ENCODE results near the gene NIPBL.
"Not testable (repeated sequence)": the region's sequence is repeated elsewhere in the genome, so short reads cannot be mapped to it uniquely, and the experiment has no call there.

The NIPBL gene, protein sequence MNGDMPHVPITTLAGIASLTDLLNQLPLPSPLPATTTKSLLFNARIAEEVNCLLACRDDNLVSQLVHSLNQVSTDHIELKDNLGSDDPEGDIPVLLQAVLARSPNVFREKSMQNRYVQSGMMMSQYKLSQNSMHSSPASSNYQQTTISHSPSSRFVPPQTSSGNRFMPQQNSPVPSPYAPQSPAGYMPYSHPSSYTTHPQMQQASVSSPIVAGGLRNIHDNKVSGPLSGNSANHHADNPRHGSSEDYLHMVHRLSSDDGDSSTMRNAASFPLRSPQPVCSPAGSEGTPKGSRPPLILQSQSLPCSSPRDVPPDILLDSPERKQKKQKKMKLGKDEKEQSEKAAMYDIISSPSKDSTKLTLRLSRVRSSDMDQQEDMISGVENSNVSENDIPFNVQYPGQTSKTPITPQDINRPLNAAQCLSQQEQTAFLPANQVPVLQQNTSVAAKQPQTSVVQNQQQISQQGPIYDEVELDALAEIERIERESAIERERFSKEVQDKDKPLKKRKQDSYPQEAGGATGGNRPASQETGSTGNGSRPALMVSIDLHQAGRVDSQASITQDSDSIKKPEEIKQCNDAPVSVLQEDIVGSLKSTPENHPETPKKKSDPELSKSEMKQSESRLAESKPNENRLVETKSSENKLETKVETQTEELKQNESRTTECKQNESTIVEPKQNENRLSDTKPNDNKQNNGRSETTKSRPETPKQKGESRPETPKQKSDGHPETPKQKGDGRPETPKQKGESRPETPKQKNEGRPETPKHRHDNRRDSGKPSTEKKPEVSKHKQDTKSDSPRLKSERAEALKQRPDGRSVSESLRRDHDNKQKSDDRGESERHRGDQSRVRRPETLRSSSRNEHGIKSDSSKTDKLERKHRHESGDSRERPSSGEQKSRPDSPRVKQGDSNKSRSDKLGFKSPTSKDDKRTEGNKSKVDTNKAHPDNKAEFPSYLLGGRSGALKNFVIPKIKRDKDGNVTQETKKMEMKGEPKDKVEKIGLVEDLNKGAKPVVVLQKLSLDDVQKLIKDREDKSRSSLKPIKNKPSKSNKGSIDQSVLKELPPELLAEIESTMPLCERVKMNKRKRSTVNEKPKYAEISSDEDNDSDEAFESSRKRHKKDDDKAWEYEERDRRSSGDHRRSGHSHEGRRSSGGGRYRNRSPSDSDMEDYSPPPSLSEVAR (N-terminal part only)

DNA sequence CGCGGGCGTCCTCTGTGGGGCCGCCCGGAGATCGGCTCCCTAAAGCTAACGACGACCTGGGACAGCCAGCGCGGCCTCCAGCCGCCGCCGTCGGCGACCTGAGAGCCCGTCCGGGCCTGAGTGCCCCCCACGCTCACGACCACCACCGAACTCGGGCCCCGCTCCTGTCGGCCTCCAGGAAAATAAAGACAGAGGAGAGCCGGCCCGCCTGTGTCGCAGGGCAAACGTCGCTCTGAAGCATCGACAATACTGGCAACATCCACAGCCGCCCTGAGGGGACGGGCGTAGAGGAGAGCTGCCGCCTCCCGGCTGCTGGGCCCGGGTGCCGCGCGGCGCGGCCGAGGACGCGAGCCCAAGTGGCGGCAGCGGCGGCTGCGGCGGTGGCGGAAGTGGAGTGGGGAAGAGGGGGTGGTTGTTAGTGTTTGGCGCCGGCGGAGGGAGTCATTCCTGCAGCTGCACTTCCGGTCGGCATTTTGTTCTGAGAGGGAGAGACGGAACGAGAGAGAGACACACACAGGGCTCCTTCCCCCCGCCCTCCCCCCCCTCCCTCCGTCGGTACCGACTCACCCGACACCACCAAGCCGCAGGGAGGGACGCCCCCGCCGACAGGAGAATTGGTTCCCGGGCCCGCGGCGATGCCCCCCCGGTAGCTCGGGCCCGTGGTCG, at the start of gene NIPBL:
Gene NIPBL (plus strand): TSS at position 471 of the 666 bp plus-strand sequence. CDS start 76,928 bp downstream, outside the sequence.
- peak; percentile 44 to 94 (median 87) for DNase-seq

DNA sequence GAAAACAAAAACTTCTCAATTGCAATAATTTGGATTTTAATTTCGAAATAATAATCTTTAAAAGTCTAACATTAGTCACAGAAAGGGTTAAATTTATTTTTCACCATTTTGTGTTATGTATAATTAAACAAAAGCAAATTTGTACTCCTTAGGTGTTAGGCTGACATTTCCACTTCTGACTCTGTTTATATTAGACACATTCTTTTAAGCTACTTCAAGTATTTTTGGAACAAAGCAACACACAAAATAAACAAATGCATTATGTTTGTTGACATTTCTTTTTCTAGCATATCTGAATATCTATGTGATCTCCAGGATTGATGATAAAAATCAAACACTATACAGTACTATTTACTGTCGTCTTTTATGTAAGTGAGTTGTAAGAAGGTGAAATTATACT, 44.3 kb upstream of the NIPBL start:
- DNase-seq: no peak

DNA sequence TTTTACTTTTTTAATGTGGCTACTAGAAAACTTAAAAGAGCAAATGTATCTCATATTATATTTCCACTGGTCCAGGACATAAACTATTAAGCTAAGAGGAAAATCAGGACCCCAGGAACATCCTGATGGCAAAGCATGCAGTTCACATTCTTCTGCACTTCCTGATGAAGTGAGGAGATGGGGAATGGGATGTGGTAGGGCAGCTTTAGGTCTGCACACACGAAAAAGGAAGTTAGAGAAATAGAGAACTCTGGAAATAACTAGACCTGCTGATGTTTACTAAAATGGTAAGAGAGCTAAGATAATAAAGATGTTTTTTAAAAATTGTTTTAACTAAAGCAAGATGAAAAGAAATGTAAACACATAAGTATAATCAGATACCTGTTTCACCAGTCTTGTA, 39.7 kb upstream of the NIPBL start:
- no peak for DNase-seq

DNA sequence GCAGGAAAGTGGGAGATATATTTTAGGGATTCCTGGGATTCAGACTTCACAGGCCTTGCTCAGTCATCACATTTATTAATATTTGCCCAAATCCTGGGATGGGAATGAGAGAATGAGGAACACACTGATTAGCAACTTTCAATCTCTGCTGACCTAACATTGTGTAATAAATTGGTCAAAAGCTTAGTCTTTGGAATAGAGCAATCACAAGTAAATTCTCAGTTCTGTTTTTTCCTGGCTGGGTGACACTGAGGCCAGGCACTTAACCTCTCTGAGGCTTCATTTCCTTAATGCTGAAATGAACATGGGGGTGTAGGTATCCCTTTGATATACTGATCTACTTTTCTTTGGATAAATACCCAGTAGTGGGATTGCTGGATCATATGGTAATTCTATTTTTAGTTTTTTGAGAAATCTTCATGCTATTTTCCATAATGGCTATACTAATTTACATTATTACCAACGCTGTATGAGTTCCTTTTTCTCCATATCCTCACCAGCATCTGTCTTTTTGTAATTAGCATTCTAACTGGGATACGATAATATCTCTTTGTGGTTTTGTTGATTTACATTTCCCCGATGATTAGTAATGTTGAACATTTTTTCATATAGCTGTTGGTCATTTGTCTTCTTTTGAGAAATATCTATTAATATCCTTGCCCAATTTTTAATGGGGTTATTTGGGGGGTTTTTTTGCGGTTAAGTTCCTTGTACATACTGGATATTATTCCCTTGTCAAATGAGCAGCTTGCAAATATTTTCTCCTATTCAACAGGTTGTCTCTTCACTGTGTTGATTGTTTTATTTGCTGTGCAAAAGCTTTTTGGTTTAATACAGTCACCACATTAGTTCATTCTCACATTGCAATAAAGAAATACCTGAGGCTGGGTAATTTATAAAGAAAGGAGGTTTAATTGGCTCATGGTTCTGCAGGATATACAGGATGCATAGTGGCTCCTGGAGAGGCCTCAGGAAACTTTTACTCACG, 36.8 kb upstream of the NIPBL start:
- no peak for DNase-seq

DNA sequence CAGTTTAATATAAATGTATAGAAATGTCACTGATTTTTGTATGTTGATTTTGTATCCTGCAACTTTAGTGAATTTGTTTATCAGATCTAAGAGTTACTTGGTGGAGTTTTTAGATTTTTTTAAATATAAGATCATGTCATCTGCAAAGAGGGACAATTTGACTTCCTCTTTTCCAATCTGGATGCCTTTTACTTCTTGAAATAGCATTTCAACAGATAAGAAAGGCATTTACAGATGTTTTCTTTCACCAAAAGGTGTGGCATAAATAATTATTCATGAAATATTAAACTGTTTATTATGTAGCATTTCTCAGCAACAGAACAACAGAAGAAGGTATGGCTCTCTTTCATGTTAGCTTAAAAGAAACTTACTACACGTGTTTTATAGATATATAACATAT, 34.9 kb upstream of the NIPBL start:
- DNase-seq: no peak

DNA sequence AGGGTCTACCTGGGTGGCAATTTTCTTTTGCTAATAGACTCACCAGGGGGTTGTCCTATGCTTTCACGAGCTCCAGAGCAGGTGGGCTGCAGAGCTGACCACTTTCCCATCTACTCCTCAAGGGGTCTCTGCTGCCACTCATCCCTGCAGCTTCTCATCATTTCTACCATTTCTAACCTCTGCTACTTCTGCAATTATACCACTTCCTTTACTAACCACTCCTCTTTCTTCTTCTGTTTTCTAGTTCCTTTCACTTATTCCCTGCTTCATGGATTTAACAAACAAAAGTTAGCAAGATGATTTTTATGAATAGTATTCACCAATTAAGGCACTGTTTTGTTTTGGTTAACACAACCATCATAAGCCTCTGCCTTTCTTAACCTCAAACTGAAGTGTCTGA, 34.5 kb upstream of the NIPBL start:
- DNase-seq: no peak

DNA sequence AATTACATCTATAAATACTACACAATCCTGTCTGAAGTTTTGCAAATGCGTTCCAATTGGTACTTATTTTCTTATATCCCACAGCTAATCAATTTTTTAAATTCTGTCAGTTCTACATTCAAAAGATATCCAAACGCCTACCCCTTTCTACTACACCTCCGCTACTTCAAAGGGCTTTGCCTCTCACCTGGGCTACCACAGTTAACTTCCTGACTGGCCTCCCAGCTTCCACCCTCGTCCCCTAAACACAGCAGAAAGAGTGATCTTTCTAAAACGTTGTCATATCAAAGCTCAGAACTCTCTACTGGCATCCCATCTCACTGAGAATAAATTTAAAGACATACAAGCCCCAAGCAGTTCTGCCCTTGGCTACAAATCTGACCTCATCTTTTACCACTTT, 32.3 kb upstream of the NIPBL start:
- no peak for DNase-seq

DNA sequence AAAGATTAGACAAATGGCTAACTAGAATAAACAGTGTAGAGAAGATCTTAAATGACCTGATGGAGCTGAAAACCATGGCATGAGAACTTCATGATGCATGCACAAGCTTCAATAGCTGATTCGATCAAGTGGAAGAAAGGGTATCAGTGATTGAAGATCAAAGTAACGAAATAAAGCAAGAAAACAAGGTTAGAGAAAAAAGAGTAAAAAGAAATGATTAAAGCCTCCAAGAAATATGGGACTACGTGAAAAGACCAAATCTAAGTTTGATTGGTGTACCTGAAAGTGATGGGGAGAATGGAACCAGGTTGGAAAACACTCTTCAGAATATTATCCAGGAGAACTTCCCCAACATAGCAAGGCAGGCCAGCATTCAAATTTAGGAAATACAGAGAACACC, 28.0 kb upstream of the NIPBL start:
- not testable (repeated sequence) for DNase-seq

DNA sequence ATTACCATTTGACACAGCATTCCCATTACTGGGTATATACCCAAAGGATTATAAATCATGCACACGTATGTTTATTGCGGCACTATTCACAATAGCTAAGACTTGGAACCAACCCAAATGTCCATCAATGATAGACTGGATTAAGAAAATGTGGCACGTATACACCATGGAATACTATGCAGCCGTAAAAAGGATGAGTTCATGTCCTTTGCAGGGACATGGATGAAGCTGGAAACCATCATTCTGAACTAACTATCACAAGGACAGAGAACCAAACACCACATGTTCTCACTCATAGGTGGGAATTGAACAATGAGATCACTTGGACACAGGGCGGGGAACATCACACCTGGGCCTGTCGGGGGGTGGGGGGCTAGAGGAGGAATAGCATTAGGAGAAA, 23.7 kb upstream of the NIPBL start:
- not testable (repeated sequence) for DNase-seq

DNA sequence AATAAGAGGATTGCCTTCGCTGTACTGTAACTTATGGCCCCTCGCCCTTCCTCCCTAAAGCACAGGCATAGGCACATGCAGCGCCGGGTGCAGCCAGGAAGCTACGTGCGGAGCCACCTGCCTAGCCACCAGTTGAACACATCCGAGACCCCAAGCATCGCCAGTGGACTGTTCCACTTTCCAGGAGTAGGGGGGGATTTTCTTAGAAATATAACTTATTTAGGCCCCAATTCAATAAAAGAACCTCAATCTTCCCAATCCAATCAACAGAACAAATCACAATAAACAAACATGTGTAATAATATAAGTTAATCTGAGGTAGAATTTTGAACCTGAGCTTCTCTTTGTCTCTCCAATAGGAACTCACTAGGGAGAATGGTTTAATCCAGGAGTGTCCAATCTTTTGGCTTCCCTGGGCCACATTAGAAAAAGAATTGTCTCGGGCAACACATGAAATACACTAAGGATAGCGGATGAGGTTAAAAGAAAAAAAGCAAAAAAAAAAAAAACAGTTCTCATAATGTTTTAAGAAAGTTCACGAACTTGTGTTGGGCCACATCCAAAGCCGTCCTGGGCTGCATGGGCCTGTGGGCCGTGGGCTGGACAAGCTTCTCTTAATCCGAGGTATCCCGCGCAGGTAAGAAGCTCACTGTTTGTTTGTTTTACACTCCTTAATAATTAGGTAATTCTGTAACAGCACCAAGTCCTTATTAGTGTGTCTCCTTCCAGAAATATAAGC, 22.0 kb upstream of the NIPBL start:
- DNase-seq: no peak

DNA sequence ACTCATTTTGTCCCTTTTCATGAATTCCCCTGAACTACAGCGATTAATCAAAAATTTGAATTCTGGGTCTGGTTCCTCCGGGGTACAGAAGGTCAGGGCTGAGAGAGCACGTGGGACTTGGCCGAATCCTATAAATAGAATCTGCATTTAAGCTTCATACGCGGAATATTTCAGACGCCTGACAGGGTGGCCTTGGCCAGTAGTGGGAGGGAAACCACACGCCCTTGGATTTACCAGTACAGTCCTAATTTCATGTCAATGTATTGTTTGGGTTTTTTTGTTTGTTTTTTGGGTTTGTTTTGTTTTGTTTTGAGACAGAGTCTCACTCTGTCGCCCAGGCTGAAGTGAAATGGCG, 21.5 kb upstream of the NIPBL start:
- no peak for DNase-seq

DNA sequence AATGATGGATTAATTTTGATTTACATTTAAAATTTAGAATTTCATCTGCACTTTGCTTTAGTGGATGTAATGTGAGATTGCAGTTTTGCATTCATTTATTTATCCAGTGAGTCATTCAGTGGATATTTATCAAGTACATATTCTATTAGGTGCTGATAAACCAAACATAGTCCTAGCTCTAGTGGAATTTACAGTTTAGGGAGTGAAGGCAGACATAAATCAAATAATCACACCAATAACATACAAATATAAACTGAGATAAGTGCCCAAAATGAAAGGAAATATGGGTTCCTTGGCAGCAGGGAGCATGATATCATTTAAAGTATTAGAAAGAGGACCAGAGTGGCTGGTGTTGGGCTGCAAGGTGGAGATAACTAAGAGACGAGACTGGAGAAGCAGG, 14.7 kb upstream of the NIPBL start:
- no peak for DNase-seq

DNA sequence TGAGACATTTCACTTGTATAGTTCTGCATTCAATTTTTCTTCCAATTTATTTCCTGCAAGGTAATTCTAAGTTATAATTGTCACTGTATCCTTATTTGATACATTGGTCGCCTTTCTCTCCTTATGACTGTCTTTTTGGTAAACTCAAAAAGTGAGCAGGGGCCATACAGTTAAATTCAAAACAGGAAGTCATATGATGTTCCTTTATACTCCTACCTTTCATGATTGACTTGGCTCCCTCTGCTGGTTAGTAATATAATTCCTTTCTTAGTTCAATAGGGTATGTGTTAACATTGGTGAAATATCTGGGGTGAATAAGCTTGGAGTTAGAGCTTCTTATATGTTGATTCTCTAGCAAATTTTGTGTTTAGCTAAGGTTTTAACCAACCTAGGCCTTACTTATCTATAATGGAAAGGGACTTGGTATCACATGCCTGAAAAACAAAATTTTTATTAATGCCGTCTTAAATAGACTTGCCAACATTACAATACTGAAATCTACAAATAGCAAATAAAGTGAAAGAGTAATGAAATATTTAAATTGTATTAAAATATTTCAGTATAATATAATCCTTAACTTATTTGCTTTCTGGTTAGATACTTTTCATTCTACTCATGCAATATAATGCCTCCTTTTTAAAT, 6.0 kb upstream of the NIPBL start:
- no peak for DNase-seq

DNA sequence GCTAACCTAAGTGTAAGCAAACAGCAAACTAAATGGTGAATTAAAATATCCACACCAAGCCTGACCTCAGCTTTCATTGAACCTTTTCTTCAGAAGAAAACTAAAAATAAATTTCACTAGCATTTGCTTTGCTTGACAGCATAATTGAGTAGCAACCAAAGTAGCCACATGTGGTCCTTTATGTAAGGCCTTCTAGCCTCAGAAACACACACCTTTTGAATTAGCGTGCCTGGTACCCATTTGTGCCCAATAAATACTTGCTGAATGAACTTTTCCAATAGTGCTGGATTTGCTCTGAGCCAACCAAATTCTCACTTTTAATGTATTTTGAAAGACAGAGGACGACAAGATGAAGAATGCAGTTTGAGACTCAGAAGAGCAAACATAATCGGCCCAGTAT, 2.1 kb upstream of the NIPBL start:
- DNase-seq: peak in 1 of 56 donors; percentile 3

DNA sequence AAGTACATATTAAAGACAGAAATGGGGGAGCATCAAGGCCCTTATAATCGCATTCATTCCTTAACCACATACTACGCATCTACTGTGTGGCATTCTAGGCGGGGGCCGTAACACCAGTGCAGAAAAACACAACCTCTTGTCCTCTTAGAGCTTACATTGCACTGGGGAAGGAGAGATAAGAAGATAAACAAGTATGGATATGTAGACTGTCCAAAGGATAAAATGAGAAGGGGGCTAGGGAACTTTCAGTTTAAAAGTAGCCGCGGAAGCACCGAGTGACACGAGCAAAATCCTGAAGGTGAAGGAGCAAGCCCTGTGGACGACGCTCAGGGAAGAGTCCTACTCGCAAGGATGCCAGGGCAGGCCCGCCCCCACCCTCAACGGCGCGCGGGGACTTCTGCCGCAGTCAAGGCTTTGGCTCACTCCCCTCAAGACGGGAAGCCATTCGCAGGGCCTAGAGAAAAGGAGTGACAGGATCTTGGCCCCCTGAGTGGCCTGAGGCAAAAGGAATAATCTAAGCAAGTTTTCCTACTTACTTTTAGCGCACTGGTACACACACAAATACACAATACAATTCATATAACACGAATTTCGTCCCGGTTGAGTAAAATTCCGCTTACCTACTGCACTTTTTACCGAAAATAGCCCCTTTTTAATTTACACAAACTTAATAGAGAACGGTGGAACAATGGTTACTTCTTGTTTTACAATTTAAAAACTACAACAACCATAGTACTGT, 1.3 kb upstream of the NIPBL start:
- peak in 45 of 56 donors; percentile 5 to 71 (median 30) for DNase-seq

DNA sequence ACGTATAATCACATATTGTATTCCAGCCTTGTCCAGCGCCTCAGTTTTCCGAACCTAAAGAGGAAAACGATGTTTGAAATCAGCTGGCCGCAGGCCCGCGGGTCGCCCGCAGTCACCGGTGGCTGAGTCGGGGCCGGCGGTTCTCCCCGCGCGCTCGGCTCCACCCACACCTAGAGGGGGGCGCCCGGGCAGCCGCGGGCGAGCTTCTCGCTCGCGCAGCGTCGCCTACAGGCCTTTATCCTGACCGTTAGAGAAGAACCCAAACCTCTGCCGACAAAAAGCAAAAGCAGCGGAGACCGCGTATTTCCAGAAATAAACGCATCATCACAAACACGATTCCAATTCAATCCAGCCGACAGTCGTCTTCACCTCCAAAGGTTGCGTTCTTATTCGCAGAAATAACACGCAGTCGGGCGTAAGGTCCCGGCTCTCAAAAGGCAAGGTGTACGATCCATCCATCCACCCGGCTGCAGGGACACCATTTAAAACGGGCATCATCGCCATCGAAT, 725 bp upstream of the NIPBL start:
- peak in 53 of 56 donors; percentile 21 to 85 (median 67) for DNase-seq

DNA sequence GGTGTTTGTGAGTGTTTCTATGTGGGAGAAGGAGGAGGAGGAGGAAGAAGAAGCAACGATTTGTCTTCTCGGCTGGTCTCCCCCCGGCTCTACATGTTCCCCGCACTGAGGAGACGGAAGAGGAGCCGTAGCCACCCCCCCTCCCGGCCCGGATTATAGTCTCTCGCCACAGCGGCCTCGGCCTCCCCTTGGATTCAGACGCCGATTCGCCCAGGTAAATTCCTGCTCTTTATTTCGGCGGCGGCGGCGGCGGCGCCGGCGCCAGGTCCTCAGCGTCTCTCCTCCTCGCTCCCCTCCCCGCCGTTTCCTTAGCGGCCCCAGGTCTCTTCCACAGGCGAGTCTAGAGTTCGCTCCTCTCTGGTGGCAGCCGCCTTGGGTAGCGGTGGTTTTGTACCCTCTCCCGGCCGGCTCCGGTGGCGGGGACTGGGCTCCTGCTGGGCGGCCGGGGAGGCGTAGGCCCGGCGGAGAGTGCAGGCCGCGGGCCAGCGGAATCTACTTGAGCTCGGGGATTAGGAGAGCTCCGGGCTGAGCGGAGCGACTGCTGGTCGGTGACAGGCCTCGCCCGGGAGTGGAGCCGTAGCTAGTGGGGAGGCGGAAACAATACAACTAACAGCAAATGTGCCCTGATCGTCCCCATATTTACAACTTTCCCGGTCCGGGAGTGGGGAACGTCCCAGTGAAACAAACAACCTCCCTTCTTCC, 547 bp downstream of the NIPBL start:
- peak in 54 of 56 donors; percentile 18 to 86 (median 72) for DNase-seq

All from nucleus accumbens (tissue), 56 donors.